RKO (cell line): ENCODE measurements around the gene OBP2B.
"Not testable (repeated sequence)": the region's sequence is repeated elsewhere in the genome, so short reads cannot be mapped to it uniquely, and the experiment has no call there.

ENCODE experiments used
- DNase-seq: peaks from one replicate; pipeline ENCODE4 v3.0.0-alpha.2; 2016; ENCODE audit warnings: low spot score

OBP2B gene

GRCh38 chr9:133201424-133202144 lies 7.5 kb downstream of the OBP2B start:
- no peak for DNase-seq

DNA sequence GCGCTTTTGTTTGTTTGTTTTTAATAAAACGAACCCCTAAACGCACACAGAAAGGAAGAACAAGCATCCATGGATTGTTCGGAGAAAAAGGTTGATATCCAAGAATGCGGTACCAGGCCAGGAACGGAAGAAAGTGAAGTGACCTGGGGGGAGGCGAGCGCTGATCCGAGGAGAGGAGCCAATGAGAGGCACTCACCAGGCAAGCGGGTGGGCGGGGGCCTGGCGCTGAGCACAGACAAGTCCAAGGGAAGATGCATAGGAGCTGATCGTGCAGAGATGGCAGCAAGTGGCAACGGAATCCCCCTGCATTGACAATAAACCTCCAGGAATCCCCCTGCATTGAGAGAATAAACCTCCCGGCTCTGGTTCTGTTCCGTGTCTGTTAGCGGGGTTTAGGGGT lies 8.4 kb downstream of the OBP2B start:
- DNase-seq, result no peak

- DNase-seq, result no peak
Observed at GRCh38 chr9:133199648-133200321, 9.3 kb downstream of the OBP2B start.

- no peak for DNase-seq
Observed at GRCh38 chr9:133195029-133195428, 14.0 kb downstream of the OBP2B start.

GRCh38 chr9:133194597-133194996 lies 14.5 kb downstream of the OBP2B start:
- DNase-seq, result no peak

- no peak for DNase-seq
Observed at GRCh38 chr9:133191989-133192388, 17.1 kb downstream of the OBP2B start.

DNA sequence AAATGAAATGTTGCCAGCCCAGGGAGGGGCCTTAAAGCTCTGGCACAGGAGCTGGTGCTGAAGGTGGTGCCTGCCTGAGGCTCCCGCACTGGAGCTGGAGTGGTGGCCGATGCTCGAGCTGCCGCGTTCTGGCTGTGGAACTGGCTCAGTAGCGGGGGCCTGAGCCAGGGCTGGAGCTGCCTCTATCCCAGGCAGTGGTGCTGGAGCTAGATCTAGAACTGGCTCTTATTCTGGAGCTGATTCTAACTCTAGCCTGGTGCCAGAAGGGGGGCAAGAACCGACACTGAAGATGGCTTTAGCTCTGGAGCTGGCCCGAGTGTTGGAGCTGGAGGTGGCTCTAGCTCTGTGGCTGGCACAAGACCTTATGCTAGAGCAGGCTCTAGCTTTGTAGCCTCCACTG lies 19.2 kb downstream of the OBP2B start:
- no peak for DNase-seq

DNA sequence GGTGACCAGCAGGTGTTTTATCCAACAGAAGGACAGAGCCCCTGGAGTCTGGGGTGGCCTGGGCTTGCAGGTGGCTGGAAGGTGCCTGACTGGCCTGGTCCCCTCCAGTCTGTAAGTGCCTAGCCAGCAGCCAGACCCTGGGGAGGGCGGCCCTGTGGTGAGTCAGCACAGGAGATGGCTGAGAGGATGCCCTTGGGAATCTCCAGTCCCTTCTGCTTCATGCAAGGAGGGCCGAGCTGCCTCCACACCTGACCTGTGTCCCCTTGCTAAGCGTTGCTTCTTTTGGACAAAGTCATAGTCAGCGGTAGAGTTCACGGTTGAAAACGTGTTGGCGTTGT lies 20.2 kb downstream of the OBP2B start:
- DNase-seq, result no peak

DNA sequence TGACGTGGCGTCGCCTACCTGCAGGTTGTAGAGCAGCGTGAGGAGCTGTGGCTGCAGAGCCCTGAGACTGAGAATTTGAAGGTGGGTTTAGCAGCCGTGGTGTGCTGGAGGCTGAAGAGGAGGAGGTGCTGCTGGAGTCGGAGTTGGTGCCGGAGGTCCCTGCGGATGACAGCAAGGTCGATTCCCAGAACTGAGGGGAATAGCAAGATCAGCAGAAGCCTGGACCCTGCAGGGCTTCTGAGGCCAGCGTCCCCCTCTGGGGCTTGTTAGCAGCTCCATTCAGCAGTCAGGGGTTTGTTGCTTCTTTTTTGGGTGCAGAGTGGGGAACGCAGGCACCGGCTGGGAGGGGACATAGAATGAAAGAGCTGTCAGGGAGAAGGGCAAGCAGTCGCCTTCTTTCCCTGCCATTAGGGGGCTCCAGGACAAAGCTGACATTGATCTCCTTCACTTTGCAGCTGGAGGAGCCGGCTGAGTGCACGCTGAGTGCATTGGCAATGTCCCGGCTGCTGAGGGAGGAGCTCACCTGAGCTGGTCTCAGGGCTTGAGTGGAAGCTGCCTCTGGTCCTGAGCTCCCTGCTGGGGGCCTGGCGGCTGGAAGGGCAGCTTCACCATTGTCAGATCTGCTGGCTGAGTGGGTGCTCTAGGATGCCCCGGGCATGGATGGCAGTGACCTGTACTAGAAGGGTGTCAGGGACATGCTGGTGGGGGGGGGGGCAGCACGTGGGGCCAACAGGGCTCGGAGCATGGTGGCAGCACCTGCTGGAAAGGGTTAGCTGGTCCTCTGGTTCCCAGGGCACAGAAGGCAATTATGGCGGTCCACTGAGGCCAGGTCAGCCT lies 20.8 kb downstream of the OBP2B start:
- no peak for DNase-seq

GRCh38 chr9:133187561-133188005 lies 21.5 kb downstream of the OBP2B start:
- DNase-seq, result no peak

DNA sequence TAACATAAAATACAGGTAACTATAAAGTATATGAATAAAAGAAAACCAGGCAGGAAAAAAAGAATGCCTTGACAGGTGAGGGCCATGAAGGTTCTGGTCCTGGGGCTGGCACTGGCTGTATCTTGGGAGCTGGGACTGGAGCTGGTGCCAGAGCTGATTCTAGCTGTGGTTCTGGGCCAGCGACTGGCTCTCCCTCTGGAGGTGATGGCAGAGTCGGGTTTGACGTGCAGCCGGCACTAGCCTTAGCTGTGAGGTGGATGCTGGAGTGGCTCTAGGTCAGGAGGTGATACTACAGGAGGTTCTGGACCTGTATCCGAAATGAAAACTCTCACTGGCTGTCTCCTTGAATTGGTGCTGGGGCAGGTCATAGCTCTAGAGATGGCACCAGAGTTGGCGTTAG lies 22.3 kb downstream of the OBP2B start:
- no peak for DNase-seq

DNA sequence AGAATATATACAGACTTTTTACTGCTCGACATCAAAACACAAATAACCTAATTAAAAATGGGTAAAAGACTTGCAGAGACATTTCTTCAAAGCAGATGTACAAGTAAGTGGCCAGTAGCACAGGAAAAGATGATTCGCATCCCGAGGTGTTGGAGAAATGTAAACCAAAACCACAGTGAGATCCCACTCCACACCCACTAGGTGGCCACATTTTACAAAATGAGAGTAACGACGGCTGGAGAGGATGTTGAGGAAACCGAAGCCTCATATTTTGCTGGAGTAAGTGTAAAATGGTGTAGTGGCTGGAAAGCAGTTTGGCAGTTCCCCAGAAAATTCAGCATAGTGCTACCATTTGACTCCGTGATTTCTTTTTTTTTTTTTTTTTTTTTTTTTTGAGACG lies 24.1 kb downstream of the OBP2B start:
- DNase-seq, result peak; percentile 90

GRCh38 chr9:133182151-133182550 lies 26.9 kb downstream of the OBP2B start:
- no peak for DNase-seq

DNA sequence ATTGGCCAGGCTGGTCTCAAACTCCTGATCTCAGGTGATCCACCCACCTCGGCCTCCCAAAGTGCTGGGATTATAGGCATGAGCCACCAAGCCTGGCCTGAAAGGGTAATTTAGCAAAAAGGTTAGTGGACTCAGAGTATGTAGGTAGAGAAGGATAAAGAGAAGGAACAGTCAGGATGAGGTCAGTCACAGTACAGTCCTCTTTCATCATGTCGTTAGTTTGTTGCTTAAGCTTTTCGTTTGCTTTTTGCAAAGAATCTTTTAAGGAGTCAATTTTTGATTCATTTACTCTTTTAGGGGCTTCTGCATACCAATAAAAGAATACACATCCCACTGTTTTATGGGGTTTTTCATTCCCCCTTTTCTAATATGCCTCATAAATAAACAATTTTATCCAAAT lies 27.5 kb downstream of the OBP2B start:
- DNase-seq, result no peak

DNA sequence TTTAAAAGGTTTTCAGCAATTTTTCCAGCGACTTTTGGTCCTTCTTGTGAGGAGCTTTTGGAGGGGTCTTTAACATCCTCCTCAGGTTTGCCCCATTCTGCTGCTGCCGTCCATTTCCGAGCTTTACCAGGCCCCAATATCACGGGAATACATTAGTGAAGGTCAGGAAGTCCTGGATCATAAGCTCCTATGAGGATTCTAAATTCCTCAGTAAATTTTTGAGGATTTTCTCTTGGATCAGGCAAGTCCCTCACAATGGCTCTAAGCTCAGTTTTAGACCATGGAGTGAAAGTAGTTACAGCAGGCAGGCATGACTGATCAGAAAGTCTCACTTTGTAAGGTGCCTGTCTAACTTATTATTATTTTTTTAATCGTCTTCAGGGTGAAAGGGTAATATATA lies 28.1 kb downstream of the OBP2B start:
- DNase-seq, result no peak

DNA sequence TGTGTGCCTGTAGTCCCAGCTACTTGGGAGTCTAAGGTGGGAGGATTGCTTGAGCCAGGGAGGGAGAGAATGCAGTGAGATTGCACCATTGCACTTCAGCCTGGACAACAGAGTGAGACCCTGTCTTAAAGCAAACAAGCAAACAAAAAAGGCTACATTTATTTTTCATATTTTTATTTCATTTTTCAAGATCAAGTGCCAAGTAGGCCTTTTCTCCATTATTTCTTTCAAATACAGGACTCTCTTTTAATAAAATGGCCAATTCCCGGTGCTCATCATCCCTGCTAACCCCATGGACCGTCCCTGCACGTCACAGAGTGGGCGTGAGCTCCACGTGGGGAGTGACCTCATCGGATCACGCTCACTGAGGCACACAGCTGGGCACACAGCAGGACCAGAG lies 36.0 kb downstream of the OBP2B start:
- no peak for DNase-seq

DNA sequence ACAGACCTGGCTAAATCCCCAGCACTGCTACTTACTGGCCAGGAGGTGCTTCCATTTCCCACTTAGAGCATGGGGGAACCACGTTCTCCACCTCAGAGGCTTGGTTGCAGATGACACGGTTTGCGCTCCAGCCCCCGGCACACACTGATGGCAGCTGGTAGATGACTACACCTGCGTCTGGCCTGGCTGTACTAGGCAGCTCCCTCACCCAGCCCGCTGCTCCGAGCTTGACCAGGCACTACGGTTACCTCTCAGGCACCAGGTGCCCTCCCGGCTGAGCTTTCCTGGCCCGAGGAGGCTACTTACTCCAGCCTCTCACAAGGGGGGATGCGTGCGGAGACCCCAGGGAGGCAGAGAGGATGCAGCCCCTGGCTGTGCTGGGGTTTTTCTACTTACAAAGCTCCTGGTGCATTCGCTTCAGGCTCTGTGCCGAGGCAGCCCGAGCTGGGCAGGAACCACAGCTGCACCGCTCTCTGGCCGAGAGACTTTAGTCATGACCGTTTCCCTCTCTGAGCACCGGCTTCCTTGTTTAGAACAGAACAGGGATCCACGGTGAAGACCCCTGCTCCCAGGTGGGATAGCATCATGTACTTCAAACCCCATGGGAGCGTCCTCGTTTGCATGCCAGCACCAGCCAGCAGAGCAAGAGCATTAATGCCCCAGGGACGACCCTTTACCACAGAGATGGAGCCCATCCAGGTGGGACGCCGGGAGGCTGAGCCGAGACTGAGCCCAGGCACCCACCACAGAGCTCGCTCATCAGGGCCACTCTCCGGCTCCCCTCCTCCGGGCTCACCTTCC lies 37.7 kb downstream of the OBP2B start:
- DNase-seq, result no peak

DNA sequence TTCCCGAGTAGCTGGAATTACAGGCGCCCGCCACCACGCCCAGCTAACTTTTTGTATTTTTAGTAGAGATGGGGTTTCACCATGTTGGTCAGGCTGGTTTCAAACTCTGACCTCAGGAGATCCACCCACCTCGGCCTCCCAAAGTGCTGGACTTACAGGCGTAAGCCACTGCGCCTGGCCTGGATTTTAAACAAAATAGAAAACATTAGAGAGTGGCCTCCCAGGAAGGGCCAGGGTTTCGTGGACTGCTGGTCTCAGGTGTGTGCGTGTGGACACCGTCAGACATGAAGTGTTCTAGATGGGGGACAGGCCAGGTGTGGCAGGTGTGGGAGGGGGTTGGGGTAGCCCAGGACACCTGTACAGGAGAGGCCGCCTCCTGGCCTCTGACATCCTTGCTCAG lies 38.3 kb downstream of the OBP2B start:
- no peak for DNase-seq

DNA sequence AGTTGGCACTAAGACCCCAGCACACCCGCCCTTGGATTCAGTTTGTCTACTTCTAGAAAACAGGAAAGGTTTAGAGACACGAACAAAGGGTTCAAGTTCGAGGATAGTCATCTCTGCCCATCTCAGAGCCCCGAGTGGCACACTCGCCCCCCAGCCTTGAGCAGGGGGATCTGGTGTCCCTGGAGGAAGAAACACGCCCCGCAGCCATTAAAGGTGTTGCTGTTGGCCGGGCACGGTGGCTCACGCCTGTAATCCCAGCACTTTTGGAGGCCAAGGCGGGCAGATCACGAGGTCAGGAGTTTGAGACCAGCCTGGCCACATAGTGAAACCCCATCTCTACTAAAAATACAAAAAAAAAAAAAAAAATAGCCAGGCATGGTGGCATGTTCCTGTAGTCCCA lies 39.4 kb downstream of the OBP2B start:
- DNase-seq, result not testable (repeated sequence)

- no peak for DNase-seq
Observed at GRCh38 chr9:133169102-133169501, 39.9 kb downstream of the OBP2B start.

- DNase-seq, result no peak
Observed at GRCh38 chr9:133168432-133168831, 40.6 kb downstream of the OBP2B start.

DNA sequence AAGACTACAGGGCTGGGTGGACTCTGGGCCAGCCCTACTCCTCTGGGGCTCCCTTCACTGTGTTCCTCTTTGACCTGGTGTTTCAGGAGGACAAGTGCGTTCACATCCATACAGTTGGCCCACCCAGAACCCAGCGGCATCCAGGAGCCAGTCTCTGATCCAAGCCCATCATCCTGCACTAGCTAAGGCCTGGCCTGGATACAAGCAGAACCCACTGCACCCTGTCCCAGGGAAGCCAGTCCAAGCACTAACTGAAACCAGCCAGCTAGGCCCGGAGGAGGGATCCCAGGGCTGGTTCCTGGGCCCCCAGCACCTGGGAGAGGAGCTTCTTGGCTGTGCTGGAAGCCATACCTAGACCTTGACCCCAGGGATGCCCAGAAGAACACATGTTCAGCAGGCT lies 41.3 kb downstream of the OBP2B start:
- DNase-seq, result no peak
